RCC 7860 (cell line): ENCODE results near the gene APMAP.

ENCODE experiments used
- DNase-seq: peaks from one replicate; pipeline ENCODE4 v3.0.0-alpha.2; 2015; ENCODE audit warnings: low spot score
- FAIRE-seq: peaks from 2 replicates; lab custom pipeline; 2012; peaks lifted over from hg19 to GRCh38; lab: Jason Lieb, UNC

APMAP gene

DNA sequence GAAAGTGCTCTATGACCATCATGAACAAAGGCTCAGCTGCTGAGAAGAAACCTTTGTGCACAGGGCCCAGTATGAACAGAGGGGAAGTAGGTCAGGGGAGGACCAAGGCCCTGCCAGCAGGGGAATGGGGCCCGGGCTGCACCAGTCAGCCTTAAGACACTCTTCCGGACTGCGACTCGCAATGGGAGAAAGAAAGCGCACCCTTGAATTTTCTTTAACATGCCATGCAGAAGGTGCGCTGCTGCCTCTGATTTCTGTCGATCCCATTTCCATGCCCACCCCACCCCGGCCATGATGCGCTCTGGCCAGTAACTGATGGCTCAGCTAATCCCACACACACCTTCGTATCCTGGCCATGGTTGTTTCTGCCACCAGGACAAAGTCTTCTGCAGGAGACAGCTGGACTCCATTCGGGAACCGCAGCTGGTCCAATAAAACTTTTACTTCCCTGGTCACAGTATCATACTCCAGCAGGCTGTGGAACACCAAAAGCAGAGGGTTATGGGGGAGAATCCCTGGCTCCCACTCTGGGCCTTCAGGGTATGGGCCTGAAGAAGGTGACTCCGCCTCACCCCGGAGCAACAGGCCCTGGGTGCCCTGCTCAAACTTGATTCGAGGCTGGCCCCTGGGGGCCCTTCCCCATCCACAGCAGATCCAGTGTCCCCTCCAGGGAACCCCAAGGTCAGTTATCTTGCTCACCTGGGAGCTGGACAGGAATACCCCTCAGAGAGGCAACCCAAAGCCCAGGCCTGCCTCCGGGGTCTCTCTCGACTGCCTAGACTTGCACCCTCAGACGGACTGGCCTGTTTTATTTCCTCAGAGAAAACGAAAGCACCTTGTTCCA is 23.1 kb downstream of the APMAP start:
- no peak for FAIRE-seq
- no peak for DNase-seq

DNA sequence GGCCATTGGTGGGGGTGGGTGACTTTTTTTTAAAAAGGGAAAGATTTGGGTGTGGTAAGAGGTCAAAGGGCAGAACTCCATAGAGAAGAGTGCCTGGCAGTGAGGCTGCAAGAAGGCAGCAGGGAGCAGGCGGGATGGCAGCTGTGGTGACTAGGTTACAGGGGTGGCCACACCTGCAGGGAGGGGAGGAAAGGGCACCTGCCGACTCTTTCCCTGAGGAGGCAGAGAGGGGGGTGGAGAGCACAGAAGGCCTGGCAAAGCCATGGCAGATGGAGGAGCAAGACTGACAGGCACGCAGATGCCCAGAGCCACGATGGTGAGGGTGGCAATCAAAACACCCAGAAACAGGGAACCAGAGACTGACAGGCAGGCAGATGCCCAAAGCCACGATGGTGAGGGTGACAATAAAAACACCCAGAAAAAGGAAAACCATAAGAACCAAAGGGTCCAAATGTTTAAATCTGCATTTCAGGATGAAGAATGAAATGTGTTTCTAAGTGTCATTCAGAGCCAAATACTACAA is 24.2 kb downstream of the APMAP start:
- FAIRE-seq (no peak), DNase-seq (no peak)

DNA sequence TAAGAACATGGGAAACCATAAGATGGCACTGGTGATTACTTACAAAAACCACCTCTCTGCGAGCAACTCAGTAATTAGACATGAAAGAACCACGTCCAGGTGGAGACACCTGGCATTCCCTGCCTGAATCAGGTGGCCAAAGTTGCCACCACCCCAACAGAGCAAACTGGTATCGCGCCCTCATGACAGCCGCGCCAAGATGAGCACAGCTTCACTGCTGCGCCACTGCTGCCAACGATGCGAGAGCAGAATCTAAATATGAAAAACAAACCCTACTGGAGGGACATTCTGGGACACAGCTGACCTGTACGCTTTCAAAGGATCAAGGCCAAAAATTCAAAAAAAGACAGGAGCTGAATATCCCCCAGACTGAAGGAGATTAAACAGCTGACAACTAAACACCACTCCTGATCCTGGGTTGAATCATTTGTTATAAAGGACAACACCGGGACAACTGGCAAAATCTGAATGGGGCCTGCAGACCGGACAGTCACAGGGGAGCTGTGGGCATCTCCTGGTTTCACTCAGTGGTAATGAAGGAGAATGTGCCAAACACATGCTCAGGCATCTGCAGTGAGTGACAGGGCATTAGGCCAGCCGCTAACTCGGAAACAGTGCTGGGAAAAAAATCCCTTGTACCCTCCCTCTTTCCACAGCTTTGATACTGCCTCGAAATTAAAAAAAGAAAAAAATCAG is 26.1 kb downstream of the APMAP start:
- no peak for FAIRE-seq

DNA sequence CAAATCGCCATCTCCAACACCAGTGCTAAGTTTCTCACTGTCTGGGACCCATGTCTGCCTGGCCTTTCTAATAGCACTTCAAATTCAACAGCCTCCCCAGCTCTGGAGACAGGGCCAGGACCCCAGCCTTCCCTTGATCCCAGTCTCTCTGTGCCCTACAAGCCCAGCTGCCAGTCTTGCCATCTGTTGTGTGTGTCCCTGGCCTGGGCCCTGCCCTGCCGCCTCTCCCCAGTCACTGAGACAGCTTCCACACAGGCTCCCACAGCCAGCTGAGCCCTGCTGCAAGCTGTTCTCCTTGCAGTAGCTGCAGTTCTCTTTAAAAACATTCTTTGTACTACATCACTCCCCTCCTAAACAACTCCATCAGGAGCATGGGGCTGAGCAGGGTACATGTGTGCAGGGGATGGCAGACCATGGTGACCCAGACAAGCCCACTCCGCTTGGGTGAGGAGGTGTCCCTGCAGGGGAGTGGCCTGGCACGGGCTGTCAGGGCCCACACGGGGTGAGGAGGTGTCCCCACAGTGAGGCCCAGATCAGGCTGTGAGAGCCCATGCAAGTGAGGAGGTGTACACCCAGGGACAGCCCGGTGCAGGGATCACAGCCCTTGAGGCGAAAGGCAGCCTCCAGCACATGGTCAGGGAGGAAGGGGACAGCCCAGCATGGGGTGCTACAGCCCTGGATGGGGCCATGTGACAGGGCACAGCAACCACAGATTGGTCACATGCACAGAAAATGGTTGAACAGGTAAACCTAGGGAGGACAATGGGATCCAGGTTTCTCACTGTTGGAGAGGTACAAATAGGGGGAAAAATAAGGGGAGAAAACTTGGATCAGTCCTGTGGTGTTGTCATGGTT is 27.3 kb downstream of the APMAP start:
- FAIRE-seq (no peak), DNase-seq (no peak)

More for the DNA sequence above, 26.1 kb downstream of the APMAP start:
- no peak for DNase-seq

DNA sequence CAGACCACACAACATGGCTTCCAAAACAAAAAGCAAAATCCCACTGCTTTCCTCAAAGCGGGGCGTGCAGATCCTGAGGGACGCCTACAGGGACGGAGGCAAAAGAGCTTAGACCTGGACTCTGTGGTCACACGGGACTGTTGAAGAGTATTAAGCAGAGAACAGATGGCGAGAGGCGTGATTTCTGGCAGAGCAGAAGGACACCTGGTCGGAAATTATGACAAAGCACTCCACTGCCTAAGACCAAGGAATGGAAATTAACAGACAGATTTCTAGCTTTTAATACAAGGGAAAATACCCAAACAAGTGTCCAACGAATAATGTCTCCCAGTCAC is 28.1 kb downstream of the APMAP start:
- no peak for FAIRE-seq

DNA sequence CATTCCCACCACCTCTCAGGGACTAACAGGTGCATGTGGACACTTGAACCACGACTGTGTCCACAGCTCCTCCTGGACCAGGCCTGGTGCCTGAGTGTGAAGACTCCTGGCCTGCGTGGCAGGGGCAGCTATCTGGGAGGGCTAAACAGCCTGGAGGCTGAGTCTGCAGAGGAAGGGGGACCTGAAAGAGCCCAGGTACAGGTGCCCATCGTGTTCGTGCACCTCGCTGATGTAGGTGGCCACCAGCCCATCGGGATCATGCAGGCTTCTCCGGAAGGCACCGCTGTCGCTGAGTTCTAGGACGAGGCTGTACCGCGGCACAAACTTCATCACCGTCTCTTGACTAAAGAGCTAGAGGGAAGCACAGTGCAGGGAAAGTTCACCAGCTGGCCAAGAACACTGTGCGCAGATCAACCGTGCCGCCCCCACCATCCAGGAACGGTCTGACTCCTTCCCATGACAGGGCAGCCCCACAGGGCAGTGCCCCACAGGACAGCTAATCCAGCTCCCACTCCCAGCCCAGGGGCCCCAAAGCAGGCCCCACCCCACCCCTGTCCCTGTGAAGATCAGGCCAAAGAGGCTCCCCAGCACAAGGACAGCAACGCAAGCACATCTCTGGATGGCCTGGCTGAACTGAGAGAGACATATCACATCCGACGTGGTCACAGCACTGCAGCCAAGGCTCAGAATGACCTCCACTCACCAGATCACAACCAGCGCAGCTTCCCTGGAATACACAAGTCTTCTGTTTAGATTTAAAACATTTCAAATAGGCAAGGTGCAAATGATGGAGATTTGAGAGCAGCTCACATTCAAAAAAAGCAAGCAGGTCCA is 28.7 kb downstream of the APMAP start:
- DNase-seq (no peak), FAIRE-seq (no peak)

More for the DNA sequence above, 28.1 kb downstream of the APMAP start:
- no peak for DNase-seq

DNA sequence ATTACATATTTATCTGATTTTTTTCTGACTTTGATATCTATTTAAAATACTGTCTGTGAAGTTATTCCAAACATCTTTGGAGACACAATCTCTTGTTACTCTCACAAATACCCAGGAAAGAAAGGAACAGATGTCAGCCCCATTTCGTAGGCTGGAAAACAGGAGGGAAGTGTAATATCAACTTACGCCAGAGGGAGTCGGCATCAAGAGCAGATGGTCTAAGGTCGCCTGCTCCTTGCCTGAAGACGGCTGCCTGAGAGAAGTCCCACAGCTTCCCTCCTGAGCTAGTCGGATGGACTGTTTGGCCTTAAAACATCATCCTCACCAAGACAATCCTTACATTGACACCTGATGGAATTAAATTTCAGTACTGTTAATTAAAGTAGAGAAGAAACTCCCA is 30.0 kb downstream of the APMAP start:
- FAIRE-seq = no peak
- DNase-seq = no peak

DNA sequence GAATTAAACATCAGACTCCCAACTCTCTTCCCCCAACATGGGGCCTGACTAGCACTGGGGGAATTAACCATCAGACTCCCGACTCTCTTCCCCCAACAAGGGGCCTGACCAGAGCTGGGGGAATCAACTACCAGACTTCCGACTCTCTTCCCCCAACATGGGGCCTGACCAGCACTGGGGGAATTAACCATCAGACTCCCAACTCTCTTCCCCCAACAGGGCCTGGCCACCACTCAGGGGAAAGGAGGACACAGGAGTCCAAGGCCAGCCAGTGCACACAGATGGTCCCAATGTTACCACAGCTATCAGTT is 30.4 kb downstream of the APMAP start:
- FAIRE-seq (no peak), DNase-seq (no peak)

DNA sequence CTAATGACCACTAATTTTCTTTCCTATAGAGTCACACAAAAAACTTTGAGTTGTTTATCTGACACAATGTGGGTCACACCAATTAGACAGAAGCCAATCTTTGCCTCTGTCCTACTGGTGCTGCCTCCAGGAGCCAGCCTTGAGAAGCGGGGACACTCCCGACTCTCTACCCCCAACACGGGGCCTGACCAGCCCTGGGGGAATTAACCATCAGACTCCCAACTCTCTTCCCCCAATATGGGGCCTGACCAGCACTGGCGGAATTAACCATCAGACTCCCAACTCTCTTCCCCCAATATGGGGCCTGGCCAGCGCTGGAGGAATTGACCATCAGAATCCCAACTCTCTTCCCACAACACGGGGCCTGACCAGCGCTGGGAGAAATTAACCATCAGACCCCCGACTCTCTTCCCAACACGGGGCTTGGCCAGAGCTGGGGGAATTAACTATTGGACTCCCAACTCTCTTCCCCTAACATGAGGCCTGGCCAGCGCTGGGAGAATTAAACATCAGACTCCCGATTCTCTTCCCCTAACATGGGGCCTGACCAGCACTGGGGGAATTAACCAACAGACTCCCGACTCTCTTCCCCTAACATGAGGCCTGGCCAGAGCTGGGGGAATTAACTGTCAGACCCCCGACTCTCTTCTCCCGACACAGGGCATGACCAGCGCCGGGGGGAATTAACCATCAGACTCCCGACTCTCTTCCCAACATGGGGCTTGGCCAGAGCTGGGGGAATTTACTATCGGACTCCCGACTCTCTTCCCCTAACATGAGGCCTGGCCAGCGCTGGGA is 31.0 kb downstream of the APMAP start:
- DNase-seq = no peak
- no peak for FAIRE-seq

DNA sequence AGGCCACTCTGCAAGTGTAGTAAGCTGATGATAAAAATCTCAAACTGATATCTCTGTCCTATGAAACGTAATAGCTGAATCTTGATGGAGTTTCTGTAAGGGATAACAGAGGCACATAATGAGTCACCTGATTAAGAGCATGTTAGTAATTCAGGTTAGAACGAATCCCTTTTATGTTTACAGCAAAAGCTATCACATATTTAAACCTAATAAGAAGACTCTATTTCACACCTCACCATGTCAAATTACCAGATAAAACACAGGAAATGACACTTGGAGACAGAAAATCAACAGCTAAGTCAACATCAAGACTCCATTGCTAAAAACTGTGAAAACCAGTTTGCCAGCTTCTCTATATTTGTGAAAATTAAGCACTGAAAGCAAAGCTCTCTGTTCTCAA is 31.7 kb downstream of the APMAP start:
- no peak for FAIRE-seq
- DNase-seq = no peak

DNA sequence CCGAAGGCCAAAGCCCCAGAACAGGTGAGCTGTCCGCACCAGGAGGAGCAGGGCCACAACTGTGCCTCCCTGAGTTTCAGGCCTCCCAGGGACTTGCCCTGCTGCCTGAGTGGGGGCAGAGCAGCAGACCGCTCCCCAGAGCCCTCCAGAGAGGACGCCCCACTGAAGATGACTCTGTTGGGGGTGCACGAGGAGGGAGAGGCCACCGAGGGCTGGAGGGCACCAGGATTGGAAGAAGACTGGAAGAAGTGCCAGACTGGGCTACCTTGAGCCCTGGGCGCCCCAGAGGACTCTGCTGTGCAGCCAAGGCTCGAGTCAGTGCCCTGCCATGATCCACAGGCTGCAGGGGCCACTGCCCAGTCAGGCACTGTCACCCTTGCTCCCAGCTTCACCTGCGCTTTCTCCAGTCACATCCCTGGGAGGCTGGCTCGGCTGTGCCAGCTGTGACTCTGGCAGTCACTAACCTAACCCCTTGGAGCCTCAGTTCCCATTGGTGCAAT is 32.2 kb downstream of the APMAP start:
- DNase-seq (no peak), FAIRE-seq (no peak)

DNA sequence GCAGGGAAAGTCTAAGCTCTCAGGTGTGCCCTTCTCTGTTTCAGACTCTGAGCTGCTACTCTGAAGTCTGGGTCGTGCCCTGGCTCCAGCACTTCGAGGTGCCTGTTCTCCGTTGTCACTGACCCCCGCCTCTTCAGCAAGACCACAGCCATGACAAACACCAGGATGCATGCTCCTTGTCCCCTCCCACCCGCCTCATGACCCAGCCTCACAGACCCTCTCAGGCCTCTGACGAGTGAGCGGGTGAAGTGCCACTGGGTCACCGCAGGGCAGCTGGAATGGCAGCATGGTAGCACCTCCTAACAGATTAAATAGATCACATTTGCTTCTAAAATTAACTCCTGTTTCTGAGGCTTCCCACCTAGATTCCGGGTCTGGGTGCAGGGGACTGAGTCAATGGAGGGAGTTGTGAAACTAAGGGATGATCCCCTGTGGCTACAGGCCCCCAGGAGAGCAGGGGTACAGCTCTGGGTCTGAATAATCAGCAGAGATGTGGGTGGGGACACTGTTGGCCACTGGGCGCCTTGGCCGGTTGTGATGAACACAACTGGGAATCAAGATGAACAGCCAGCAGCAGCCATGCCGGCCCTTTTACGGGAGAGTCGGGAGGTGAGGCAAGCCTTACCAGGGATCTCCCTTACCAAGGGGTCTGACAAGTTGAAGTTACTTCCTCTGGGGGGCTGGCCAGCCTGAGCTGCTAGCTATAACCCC is 32.8 kb downstream of the APMAP start:
- FAIRE-seq = no peak

DNA sequence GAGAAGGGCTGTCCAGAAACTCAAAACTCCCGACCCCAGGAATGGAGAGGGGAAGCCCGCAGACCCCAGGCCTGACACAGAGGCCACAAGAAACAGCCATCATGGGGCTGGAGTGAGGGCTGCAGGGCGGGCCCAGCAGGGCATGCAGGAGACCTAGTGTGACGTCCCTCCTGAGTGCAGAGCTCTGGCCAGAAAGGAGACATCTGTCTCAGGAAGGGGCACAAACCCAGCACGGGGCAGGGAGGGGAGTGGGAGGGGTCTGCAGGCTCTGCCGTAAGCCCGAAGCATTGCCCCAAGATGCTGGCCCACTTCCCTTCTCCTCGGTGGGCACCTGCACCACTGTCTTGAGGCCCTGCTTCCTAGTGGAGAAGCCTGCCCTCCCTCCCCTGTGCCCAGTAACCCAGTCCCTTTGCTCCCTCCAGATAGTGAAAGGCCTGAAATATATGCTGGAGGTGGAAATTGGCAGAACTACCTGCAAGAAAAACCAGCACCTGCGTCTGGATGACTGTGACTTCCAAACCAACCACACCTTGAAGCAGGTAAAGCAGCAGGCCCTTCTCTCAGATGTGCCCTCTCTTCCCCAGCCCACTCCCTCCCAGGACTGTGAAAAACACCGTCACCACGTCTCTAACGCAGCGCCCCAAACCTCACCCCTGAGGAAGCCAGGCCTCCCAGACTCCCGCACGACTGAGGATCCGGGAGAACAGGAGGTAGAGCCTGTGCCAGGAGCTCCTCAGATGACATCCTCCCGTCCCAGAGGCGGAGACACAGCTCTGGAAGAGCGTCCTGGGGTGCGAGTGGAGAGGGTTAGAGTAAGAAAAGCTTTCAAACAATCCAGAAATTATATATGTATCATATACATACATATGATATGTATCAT is 33.8 kb downstream of the APMAP start:
- FAIRE-seq = no peak
- DNase-seq = no peak

More for the DNA sequence above, 32.8 kb downstream of the APMAP start:
- DNase-seq = no peak

DNA sequence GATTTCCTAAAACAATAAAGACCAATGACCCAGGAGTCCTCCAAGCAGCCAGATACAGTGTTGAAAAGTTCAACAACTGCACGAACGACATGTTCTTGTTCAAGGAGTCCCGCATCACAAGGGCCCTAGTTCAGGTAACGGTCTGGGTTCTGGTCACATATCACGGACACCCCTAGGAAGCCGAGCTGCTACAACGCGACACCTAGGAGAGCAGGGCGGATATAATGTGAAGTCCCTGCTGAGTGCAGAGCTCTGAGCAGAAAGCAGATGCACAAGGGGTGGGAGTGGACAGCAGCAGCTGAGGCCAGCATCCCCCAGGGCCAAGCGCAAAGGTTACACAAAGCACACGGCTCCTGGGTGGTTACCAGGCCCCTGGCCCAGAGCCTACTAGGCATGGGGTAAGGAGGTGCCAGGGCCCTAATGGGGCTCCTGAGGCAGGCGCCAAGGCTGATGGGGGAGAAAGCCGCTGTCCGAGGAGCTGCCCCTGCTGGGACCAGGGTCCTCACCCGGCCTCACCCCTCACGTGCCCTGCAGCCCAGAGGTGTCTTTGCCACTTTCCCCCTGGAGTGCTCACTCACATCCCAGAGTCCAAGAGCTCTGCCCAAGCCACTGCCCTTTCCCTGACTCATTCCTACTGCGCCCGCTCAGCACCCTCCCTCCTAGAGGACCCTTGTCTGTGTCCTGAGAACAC is 35.1 kb downstream of the APMAP start:
- FAIRE-seq (no peak), DNase-seq (no peak)

DNA sequence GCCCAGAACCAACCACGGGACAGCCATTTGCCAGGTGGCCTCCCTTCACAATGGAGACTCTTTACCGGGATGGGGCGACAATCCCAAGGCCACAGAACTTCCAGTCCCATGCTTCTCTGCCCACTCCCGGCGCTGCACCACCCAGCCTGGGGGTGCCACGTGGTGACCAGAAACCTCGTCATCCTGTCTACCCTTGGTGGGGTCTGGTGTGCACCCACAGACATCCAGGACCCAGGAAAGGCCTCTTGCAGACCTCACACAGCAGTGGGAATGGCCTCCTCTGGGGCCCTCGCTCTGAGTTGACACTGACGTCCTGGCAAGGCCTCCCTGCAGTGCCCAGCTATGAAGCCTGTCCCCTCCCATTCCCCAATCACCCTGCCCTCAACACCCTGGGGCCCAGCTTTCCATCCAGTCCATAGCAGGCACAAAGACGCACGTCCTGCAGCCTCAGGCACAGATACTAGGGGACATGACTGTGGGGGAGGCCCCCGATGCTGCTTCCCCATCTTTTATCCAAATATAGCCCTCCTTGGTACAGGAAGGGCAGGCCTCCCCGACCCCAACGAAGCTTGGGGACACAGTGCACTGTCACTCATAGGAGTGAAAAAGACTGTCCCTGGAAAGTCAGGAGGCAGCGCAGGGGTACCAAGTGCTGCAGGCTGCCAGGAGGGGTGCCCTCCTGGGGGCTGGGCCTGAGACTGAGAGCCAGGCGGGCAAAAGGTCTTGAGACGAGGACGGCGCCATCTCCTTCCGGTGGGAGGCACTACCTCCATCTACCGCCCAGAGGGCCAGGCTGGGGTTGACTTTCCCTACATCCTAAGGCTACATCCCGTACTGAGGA is 36.3 kb downstream of the APMAP start:
- no peak for FAIRE-seq
- no peak for DNase-seq

DNA sequence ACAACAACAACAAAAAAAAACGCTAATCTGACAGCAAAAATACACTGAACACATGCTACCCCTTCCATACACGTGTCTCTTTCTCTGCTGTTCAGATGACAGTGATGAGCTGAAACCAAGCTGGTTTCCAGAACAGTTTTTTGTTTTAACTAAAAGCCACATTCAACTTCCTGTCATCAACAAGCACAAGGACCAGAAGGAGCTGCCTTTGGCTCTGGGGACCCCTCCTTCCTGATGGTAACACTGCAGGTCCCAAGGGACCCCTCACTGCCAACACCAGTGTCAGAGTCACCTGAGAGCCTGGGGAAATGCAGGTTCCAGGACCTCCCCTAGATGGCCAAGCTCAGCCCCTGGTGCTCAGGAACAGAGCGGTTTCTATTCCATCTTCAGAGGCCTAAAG is 37.5 kb downstream of the APMAP start:
- FAIRE-seq (no peak), DNase-seq (no peak)

DNA sequence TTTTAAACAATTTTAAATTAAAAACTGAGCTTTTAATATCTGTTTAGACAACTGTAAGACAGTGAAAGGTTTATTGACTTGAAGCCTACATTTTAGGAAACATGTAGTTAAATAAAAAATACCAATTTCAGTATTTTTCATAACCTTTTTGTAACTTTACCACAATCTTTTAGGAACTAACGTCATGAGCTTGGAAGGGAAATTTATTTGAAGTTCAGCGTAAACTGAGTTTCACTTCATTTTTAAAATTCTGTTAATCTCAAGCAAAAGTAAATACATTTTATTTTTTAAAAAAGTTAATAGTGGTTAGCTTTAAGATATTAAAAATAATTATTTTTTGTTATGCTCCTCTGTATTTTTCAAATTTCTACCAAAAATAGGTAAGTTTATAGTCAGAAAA is 38.0 kb downstream of the APMAP start:
- DNase-seq (no peak), FAIRE-seq (no peak)
